G401.6 (cell line): ENCODE measurements around the gene ICAM1.
"Not testable (repeated sequence)": the region's sequence is repeated elsewhere in the genome, so short reads cannot be mapped to it uniquely, and the experiment has no call there.

Experiments
- FAIRE-seq: peaks from 2 replicates; lab custom pipeline; 2012; peaks lifted over from hg19 to GRCh38; lab: Jason Lieb, UNC

The ICAM1 gene

DNA sequence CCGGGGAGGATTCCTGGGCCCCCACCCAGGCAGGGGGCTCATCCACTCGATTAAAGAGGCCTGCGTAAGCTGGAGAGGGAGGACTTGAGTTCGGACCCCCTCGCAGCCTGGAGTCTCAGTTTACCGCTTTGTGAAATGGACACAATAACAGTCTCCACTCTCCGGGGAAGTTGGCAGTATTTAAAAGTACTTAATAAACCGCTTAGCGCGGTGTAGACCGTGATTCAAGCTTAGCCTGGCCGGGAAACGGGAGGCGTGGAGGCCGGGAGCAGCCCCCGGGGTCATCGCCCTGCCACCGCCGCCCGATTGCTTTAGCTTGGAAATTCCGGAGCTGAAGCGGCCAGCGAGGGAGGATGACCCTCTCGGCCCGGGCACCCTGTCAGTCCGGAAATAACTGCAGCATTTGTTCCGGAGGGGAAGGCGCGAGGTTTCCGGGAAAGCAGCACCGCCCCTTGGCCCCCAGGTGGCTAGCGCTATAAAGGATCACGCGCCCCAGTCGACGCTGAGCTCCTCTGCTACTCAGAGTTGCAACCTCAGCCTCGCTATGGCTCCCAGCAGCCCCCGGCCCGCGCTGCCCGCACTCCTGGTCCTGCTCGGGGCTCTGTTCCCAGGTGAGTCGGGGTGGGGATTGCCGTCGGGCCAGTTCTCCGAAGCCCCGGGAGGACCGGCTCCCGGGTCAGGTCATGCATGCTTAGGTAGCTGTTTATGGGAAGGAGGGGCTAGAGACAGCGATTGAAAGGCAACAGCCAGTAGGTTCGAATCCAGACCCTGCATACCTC is at the start of gene ICAM1:
ICAM1 (plus strand) TSS at position 505 of the 779 bp plus-strand sequence; CDS start at position 545, 40 bp downstream.
- peak; percentile 49 for FAIRE-seq

DNA sequence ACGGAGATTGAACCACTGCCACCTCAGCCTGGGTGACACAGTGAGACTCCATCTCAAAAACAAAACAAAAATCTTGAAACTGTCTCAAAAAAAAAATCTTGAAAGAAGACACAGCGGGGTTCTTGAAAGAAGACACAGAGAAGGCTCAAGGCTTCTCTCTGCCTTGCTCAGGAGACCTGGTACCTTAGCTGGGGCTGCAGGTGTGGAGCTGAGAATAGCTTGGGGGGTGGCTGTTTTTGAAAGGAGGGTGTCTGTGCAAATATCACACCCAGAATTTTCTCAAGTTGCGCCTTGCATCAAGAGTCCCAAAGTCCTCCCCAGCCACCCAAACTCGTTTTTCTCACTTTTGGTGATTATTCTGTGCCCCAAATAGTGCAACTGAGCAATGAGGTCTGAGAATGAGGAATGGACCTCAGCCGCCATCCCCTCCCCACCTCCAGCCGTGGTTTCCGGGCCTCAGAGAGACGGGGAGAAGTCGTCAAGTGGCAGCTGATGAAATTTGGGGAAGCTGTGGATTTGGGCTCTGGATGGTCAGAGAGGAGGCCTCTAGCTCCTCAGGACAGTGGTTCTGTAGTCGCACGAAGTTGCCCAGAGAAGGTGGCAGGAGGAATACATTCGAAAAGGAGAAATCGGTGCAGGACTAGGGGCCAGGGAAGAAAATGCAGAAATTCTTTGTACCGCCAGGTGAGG is 48.6 kb upstream of the ICAM1 start:
- no peak for FAIRE-seq

- no peak for FAIRE-seq
These were observed 47.3 kb upstream of the ICAM1 start for GRCh38 chr19:10223488-10224213.

- no peak for FAIRE-seq
These were observed 46.6 kb upstream of the ICAM1 start for GRCh38 chr19:10224337-10224736.

DNA sequence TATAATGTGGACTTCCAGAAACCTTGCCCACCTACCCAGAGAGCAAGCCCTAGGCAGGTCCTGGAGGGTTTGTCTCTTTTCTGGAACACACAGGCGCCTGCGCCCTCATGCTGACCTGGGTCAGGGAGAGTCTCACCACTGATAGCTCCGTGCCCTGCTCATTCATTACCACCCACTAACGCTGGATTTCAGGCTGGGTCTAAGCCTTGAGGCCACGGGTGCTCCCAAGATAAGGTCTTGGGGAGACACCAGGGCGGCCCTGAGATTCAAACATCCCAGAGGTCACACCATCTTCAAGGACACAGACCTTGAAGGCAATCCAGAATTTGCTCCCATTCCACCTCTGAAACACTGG is 44.9 kb upstream of the ICAM1 start:
- FAIRE-seq: no peak

DNA sequence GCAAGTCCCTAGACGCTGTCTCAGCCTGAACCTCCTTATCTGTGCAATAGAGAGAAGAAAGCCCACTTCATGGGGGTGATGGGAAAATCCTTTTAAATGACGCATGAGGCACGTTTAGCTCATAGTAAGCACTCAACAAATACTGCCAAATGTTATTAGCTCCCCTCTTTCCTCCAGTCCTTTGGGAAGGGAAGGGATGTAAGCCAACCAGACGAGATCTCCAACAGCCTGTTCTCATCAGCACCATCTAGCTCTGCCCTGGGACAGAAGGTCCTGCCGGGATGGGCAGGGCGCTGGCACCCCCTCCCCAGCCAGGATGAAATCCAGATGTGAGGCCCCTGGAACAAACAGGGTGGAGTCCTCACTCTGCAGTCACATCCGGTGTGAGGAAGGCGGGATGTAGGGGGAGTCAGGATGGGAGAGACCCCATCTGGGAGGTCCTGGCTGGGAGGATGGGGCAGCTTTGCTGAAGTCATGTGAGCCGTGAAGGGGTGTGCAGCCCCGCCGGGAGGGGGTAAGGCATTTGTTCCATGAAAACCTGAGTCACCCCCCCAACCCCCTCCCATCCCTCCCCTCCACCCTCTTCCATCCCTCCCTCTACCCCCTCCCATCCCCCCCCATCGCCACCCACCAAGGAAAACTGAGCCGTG is 44.4 kb upstream of the ICAM1 start:
- no peak for FAIRE-seq

DNA sequence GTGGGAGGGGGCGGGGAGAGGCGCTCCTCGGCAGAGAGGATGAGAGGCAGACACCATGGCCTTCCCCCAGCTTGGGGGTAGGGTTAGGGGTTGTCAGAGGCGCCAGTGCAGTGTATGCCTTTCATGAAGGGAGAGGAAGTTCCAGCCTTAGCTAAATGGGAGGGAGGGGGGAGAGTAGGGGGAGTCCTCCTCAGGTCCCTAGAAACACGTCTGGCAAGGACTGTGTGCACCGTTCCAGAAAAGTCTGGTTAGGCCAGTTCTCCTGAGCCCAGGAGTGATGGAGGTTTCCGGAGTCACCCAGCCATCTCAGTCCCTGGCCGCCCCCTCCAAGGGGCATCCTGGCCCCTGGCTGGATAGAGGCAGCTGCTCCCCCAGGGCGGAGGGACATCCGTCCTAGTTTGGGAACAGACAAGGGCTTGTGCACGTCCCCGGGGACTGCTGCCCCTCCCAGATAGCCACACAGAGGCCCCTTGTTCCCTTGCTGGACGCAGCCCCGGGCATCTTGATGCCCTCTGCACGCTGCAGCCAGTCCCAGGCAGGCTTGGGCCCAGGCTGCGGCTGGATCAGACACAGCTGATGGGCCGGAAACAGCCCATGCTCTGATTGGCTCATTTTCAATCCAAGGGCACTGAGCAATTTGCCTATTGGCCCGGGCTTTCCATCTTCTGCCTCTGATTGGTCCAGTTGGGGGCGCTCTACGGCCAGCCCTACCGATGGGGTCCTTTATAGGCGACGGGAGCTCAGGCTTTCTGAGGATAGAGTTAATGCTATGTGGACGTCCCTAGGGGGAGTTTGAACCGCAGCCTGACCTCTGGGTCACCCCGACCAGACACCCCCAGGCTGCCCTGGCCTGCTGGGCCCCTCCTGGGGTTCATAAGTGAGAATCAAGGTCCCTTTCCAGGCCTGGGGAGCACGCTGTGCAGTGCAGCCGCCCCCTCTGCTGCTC is 43.6 kb upstream of the ICAM1 start:
- FAIRE-seq: no peak

GRCh38 chr19:10228393-10228792 is 42.5 kb upstream of the ICAM1 start:
- FAIRE-seq: no peak

DNA sequence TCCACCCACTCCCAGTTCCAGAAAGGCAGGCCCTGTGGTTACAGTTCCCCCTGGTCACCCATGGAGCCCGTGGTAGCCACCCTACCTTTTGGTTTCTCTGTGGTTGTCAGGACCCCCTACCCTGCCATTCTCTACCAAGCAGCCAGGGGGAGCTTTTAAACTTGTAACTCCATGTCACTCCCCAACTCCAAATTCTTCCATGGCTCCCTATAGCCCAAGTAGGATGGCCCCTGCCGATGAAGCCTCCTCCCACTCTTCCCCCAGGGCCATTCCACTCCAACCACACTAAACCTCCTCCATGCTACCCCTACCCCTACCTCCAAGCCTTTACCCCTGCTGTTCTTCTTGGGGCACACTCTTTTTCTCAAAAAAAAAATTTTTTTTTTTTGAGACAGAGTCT is 42.0 kb upstream of the ICAM1 start:
- FAIRE-seq: peak; percentile 46

- FAIRE-seq: no peak
These were observed 40.6 kb upstream of the ICAM1 start for GRCh38 chr19:10230173-10230860.

DNA sequence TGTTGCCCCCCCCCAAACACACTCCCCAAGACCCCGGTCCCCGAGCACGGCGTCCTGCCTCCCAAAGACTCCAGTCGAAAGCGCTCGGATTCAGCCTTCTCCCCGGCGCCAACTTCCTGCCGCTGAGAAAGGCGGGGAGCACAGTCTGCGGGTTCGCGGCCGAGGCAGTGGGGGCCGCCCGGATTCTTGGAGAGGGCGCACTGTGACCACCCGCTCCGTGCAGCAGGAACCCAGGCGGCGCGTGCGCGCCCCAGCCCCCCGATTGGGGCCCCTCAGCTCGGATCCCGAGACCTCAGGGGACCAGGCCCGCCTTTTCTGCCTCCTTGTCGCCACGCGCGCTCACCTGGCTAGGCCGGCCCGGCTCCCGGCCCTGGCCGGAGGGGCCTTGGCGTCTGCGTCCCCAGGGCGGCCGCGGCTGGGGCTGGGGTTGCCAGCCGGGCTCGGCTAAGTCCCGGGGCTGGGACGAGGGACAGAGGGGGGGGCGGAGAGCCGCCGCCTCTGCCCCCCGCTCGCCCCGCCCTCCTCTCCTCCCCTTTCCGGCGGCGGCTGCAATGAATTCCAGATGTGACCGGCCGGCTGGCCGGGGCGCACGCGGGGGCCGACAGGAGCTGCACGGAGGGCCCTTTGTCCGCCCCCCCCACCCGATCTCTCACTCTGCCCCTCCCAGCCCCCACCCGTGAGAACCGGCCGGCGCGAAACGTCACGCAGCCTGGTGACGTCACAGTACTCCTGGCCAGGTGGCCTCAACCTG is 39.9 kb upstream of the ICAM1 start, which contains the start of gene S1PR2:
S1PR2 (minus strand) TSS at position 471 of the 751 bp plus-strand sequence. CDS start 6,426 bp downstream, outside the sequence.
- no peak for FAIRE-seq

- FAIRE-seq: no peak
These were observed 39.2 kb upstream of the ICAM1 start for GRCh38 chr19:10231612-10232228.

DNA sequence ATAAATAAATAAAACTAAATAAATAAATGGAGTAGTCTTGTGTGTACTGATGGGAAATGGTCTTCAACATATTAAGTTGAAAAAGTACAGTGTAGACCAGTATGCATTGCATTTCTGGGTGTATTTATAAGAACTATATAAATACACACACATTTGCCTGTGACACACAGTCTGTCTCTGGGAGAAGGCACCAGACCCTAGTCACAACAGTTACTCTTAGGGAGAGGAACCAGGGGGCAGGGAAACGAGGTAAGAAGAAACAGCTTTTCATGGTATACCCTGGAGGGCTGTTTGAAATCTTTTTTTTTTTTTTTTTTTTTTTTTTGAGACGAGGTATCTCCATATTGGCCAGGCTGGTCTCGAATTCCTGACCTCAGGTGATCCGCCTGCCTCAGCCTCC is 37.0 kb upstream of the ICAM1 start:
- no peak for FAIRE-seq

- FAIRE-seq: no peak
These were observed 35.9 kb upstream of the ICAM1 start for GRCh38 chr19:10235003-10235402.

DNA sequence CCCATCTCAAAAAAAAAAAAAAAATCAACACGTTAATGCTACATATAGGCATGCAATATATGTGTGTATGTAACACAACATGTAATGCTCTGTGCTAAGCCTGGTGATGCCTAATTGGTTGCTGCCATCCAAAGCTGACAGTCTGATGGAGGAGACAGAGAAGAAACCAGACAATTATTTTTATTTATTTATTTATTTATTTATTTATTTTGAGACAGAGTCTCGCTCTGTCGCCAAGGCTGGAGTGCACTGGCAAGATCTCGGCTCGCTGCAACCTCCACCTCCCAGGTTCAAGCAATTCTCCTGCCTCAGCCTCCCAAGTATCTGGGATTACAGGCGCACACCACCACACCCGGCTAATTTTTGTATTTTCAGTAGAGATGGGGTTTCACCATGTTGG is 35.5 kb upstream of the ICAM1 start:
- not testable (repeated sequence) for FAIRE-seq

- FAIRE-seq: no peak
These were observed 33.2 kb upstream of the ICAM1 start for GRCh38 chr19:10237702-10238101.

DNA sequence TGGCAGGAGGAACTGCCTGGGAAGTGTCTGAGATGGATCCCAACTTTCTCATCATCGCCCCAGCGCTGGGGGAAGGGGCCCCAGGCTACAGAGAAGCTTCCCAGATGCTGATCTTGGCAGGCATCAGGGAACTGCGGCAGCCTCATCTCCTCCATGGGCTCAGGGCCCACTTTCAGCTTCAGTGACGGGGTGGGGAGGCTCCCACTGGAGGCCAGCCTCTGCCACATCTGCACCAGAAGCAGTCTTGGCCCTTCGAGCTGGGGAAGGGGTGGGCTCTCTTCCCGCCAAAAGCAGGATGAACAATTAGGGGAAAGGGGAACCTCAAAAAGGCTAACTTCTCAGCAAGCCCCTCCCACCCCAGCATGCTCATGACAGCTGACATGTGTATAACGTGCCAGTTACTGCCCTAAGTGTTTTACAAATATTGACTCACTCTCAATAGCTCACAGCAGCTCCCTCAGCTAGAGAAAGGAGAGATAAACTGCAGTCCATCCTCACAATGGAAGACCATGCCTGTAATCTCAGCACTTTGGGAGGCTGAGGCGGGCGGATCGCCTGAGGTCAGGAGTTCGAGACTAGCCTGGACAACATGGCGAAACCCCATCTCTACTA is 32.6 kb upstream of the ICAM1 start:
- no peak for FAIRE-seq

GRCh38 chr19:10241826-10242449 is 29.0 kb upstream of the ICAM1 start:
- FAIRE-seq: not testable (repeated sequence)

- FAIRE-seq: no peak
These were observed 27.3 kb upstream of the ICAM1 start for GRCh38 chr19:10243606-10244005.
